AG09309 (cell line): Measurements from ENCODE around the gene UNC93B1.
A peak's percentile ranks its signal among the peaks of the same experiment; 100 is the strongest.

Source experiments
- DNase-seq: peaks from one replicate; pipeline ENCODE4 v3.0.0-alpha.2; 2010; ENCODE audit warnings: low read depth
- H3K4me3 ChIP-seq: 2 replicates; pipeline ENCODE4 v1.5.1; 2011; ENCODE audit warnings: mild to moderate bottlenecking, low read depth, low read length, moderate library complexity; ENCODE audit not compliant: control insufficient read depth
- TF ChIP-seq, protein P1 (sequence below): IDR thresholded peaks from 2 replicates; pipeline ENCODE4 v1.5.1; 2011; ENCODE audit warnings: mild to moderate bottlenecking, low read depth, low read length, inconsistent platforms; ENCODE audit not compliant: insufficient read depth, control insufficient read depth; ENCODE audit errors: missing control alignments

UNC93B1 gene, protein sequence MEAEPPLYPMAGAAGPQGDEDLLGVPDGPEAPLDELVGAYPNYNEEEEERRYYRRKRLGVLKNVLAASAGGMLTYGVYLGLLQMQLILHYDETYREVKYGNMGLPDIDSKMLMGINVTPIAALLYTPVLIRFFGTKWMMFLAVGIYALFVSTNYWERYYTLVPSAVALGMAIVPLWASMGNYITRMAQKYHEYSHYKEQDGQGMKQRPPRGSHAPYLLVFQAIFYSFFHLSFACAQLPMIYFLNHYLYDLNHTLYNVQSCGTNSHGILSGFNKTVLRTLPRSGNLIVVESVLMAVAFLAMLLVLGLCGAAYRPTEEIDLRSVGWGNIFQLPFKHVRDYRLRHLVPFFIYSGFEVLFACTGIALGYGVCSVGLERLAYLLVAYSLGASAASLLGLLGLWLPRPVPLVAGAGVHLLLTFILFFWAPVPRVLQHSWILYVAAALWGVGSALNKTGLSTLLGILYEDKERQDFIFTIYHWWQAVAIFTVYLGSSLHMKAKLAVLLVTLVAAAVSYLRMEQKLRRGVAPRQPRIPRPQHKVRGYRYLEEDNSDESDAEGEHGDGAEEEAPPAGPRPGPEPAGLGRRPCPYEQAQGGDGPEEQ

DNA sequence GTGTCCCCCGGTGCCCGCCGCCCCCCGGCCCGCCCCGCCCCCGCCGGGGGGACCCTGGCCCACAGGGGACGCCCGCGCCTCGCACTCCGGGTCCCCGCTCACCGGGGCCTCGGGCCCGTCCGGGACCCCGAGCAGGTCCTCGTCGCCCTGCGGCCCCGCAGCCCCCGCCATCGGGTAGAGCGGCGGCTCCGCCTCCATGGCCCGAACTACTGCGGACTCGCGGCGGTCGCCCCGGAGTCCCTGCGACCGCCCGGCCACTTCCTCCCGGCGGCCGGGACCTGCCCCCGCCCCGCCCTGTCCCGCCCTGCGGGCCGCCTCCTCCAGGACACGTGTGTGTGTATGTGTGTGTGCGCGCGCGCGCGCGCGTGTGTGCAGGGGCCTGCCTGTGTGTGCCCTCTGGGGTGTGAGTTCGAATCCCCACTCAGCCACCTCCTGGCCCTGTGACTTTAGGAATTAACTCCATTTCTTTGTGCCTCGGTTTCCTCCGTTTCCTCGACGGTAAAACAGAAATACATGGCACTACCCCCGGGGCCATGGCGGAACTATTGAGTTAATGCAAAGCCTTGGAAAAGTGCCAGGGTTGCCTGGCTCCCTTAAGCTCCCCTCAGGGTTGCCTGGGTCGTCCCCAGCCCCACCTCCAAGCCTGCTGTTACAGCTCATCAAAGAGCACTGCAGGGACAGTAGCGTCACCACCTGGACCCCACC is at the start of gene UNC93B1:
TSS of gene UNC93B1 (minus strand) at position 252 of the 705 bp plus-strand sequence. CDS start at position 198, 54 bp downstream.
- H3K4me3 ChIP-seq, result peak within 1 kb of the TSS; percentile 52
- TF ChIP-seq, protein P1, sequence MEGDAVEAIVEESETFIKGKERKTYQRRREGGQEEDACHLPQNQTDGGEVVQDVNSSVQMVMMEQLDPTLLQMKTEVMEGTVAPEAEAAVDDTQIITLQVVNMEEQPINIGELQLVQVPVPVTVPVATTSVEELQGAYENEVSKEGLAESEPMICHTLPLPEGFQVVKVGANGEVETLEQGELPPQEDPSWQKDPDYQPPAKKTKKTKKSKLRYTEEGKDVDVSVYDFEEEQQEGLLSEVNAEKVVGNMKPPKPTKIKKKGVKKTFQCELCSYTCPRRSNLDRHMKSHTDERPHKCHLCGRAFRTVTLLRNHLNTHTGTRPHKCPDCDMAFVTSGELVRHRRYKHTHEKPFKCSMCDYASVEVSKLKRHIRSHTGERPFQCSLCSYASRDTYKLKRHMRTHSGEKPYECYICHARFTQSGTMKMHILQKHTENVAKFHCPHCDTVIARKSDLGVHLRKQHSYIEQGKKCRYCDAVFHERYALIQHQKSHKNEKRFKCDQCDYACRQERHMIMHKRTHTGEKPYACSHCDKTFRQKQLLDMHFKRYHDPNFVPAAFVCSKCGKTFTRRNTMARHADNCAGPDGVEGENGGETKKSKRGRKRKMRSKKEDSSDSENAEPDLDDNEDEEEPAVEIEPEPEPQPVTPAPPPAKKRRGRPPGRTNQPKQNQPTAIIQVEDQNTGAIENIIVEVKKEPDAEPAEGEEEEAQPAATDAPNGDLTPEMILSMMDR, result no peak
- no peak for DNase-seq

DNA sequence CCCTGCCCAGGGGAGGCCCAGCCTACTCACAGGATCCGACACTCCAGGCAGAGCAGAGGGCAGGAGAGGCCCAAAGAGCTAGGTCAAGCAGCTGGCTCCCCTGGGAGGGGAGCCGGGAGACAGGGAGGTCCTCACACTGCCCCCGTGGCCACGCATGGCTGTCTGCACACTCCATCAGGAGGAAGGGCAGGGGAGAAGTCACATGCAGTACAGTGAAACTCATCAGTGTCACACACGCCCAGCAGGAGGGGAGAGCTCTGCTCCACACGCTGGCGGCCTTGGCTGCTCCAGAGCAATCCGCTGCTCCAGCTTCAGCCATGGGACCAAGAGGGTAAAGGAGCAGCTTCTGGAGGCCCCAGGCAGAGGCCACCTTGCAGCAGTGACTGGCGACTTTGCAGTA is 49.2 kb upstream of the UNC93B1 start:
- no peak overlapping the region for H3K4me3 ChIP-seq
- TF ChIP-seq, protein P1, result no peak
- no peak for DNase-seq

DNA sequence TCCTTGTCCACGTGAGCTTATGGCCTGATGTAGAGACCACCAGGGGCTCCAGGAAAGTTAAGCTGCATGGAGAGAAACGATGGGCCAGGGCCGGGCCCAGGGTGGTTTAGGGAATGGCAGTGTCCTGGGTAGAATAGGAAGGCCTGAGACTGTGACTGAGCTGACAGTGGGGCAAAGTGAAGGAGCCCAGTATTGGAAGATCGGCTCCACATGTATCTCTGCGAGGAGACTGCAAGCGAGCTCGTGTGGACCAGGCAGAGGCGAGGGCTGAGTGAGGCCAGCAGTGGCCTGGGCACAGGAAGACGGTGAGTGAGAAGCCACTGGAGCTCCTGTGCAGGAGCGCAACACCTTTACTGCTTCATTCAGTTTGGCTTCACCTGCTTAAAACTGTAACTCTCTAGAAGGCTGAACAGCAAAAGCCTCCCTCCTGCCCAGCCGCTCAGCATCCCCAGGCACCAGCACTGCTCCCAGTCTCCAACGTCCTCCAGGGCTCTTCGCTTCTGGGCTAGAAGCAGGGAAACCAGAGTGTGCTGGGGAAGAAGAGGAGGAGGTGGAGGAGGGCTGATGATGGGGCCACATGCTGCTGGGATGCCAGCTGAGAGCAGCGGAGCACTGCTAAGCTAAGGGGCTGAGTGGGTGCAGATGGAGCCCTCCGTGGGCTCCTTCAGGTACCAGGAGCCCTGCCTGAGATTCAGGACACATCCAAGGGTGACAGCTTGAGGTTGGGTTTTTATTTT is 48.4 kb upstream of the UNC93B1 start:
- TF ChIP-seq, protein P1, result no peak
- no peak for DNase-seq
- no peak overlapping the region for H3K4me3 ChIP-seq

DNA sequence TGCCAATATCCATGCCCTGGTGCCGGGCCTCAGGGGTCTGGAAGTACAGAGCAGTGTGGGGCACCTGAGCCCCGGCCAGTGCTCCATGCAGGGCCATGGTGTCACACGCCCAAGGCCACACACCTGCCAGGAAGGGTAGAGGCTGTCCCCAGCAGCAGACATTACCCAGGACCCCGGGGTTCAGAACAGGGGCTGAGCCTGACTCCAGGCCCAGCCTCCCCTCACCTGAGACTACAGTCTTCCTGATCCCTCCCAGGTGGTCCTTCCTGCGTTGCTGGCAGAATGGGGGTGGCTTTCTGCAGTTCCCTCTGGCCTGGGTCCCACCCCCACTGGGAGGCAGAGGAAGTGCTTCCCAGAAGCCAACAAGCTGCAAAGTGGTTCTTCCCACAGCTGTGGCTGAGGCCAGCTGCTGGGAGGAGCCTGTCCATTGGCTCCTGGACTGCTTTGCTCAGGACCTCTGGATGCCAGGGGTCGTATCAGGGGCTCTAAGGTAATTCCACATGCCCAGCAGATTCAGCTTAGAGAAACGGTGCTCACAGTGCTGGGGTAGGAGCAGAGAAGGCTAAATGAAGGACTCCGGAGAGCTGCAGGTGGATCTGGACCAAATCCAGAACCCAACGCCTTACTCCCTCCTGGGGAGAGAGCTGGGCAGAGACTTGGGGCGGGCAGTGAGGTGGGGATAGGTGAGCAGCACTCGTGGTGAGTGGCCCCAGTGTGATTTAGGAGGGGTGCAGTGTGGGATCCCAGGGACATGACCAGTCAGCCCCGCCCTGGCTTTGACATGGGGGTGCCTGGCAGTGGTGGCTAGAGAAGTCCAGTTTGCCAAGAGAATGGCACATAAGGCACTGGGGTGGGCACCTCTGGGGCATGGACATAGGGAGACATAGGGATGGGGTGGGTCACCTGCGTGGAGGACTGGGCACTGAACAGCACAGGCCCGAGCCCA is 47.6 kb upstream of the UNC93B1 start:
- TF ChIP-seq, protein P1, result no peak
- no peak for DNase-seq
- H3K4me3 ChIP-seq, result no peak overlapping the region

DNA sequence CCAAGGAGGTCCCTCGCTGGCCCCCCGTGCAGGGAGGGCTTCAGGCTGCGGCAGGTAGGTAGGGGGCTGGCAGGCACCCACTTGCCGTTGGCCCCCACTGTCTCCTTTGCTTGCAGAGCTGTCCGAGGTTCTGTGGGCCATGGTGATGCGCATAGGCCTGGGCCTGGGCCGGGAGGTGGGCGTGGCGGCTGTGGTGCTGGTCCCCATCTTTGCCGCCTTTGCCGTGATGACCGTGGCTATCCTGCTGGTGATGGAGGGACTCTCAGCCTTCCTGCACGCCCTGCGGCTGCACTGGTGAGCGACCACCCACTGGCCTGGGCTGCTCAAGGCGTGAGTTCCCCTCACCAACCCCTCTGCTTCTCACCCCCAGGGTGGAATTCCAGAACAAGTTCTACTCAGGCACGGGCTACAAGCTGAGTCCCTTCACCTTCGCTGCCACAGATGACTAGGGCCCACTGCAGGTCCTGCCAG is 46.5 kb upstream of the UNC93B1 start:
- DNase-seq, result no peak
- H3K4me3 ChIP-seq, result no peak overlapping the region
- TF ChIP-seq, protein P1, result no peak
